OCI-LY1 (cell line): ENCODE data around the gene ERCC4.

Experiments used
- EZH2 ChIP-seq: fragments of 200-600 bp; sonication (generic), shearing (Covaris generic); IDR thresholded peaks from 2 replicates; pipeline ENCODE4 v1.8.0; 2017; ENCODE audit warnings: borderline replicate concordance, mixed run types, mild to moderate bottlenecking, antibody characterized with exemption, low read length, moderate library complexity, mixed read lengths
- TF ChIP-seq, protein P1 (sequence below): fragments of 200-600 bp; sonication (generic), shearing (Covaris generic); IDR thresholded peaks from 2 replicates; pipeline ENCODE4 v1.5.1; 2017; ENCODE audit warnings: mild to moderate bottlenecking, antibody characterized with exemption, low read length, moderate library complexity, mixed read lengths

DNA sequence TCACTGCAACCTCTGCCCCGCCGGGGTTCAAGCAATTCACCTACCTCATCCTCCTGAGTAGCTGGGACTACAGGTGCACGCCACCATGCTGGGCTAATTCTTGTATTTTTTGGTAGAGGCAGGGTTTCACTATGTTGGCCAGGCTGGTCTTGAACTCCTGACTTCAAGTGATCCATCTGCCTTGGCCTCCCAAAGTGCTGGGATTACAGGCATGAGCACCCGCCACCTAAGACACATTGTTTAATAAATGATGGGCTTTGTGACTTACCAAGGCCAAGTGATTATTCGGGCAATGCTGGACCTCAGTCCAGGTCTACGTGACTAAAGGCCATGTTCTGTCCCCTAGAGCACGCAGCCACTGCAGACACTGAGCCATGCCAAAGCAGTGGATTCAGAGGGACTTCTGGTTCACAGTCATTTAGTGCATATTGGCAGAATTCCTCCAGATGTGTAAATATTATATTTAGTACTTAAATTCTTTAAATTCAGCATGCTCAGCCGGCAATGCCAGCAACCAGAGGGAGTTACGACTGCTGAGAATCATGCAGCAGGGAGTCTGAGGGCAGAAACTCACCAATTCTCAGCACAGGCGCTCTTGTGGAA lies 4.8 kb upstream of the ERCC4 start:
- TF ChIP-seq, protein P1, sequence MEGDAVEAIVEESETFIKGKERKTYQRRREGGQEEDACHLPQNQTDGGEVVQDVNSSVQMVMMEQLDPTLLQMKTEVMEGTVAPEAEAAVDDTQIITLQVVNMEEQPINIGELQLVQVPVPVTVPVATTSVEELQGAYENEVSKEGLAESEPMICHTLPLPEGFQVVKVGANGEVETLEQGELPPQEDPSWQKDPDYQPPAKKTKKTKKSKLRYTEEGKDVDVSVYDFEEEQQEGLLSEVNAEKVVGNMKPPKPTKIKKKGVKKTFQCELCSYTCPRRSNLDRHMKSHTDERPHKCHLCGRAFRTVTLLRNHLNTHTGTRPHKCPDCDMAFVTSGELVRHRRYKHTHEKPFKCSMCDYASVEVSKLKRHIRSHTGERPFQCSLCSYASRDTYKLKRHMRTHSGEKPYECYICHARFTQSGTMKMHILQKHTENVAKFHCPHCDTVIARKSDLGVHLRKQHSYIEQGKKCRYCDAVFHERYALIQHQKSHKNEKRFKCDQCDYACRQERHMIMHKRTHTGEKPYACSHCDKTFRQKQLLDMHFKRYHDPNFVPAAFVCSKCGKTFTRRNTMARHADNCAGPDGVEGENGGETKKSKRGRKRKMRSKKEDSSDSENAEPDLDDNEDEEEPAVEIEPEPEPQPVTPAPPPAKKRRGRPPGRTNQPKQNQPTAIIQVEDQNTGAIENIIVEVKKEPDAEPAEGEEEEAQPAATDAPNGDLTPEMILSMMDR = no peak
- no peak for TF ChIP-seq EZH2
